GM11168 (cell line): Measurements from ENCODE around the gene LHX3.

ENCODE experiments used
- in situ Hi-C: fragments of 300-500 bp; cut with MboI; formaldehyde crosslinking; loops from one replicate; pipeline ENCODE4 v1.12.0; 2022; ENCODE audit warnings: low sequenced_read_pairs; ENCODE audit not compliant: unreplicated experiment

LHX3 gene

DNA sequence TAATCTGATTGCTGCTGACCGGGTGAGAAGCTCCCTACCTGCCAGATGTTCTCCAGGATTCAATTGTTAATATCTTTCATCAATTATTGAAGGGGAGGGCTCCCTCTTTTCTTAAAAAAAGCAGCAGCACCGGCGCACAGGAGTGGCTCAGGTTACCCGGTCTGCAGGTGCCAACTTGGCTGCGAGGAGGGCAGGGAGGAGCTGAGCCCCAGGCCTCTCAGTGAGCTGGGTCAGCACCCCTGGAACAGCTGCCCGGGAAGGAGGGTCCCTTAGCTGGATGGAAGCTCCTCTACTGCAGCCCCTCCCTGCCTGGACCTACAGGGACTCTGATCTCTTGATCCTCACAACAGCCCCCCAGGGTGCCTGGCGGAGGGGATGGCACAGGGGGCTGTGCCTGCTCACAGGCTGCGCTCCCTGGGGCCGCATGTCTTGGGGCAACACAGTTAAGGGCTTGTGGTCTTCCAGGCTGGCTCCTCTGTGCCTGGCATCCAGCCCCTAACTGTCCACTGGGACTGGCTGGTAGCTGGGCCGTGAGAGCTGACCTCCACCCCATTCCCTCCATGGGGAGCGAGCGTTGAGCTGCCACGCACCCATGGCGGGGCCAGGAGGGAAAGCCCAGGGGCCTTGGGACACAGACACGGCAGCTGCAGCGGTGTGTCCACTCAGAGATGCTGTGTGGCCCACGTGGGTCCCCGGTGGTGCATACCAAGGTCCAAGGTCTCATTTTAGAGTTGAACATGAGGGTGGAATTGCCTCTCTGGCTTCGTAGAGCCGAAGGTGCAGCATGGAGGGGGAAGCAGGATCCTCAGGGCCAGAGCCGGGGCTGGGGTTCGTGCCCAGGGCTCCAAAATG lies 57.7 kb downstream of the LHX3 start:
- in situ Hi-C loops: no loop called here
